ENCODE results near the gene SDF2L1.
"Not testable (repeated sequence)": the region's sequence is repeated elsewhere in the genome, so short reads cannot be mapped to it uniquely, and the experiment has no call there.

The SDF2L1 gene

DNA sequence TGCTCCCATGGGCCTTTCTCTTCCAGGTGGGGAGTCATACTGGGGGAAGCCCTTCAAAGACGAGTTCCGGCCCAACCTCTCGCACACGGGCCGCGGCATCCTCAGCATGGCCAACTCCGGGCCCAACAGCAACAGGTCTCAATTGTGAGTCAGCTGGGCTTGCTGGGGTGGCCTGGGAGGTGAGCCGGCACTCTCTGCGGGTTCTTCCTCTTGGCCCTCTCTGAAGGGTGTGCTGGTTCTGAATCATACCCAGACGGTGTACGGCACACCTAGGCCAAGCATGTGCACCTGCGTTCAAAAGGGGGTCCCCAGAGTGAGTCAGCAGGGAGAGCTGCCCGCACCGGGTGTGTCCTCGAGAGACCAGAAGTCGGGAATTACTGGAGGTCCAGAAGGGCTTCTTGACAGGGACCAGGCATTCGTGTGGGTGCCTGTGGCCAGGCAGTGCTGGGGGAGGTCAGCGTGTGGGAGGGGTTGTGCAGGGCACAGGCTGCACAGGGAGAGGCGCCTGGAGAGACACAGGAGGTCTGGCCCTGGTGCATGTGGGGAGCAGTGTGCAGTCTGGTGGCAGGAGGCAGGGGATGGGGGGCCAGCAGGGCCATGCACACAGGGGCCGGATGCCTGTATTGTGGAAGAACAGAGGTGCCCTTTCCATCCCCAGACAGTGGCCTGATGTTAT, 46.7 kb downstream of the SDF2L1 start:
- no peak for DNase-seq

- no peak for DNase-seq
Observed at GRCh38 chr22:21690401-21690801, 48.3 kb downstream of the SDF2L1 start.

- no peak for DNase-seq
Observed at GRCh38 chr22:21691816-21692215, 49.7 kb downstream of the SDF2L1 start.

DNA sequence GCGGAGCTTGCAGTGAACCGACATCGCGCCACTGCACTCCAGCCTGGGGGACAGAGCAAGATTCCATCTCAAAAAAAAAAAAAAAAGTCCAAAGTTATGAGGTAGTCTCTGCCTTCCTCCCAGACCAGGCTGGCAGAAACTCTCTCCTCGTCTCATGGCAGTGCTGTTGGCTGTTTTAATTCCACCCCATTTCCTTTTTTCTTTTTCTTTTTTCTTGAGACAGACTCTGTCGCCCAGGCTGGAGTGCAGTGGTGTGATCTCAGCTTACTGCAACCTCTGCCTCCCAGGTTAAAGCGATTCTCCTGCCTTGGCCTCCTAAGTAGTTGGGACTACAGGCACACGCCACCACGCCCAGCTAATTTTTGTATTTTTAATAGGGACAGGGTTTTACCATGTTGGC, 50.8 kb downstream of the SDF2L1 start:
- DNase-seq = not testable (repeated sequence)

DNA sequence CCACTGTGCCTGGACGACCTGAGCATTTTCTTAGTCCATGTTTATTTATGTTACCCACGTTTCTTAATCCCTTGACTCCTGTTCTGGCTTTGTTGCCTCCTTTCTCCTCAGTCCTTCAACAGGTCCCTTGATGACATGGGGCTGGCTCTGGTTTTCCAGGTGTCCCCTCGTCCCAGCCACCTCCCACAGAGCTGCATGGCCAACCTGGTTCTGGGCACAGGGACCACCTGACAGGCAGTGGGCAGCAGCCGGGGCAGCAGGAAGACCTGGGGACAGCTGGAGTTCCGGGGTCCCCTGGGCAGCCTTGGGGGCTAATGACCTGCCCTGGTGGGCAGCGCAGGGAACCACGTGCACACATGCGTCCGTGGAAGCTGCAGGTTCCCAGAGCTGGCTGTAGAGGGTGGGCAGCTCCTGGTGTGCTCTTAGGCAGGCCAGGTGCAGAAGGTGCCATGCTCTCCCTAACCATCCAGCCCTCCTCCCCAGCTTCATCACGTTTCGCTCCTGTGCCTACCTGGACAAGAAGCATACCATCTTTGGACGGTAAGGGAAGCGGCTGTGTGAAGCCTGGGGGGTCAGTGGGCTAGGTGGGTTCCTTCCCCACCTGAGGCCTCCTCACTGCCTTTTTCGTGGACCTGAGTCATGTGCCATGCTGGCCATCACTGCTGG, 51.4 kb downstream of the SDF2L1 start:
- DNase-seq = no peak
